WTC11 (cell line): ENCODE results near the gene SULT2B1. TPM values are rescaled to one million over a fixed set of nuclear protein-coding genes. Genes with fewer than 3 reads are reported as not detected.

Experiments
- ATAC-seq: fragments of 200-7000 bp; cut with Tn5 transposase; 2 replicates; pipeline ENCODE4 v1.10.0; 2021; ENCODE audit warnings: mild to moderate bottlenecking, moderate library complexity
- CTCF ChIA-PET: fragments of 300-600 bp; sonication (Branson Sonifier 250); formaldehyde crosslinking; loops from one replicate; lab custom pipeline; 2021; ENCODE audit warnings: antibody characterized with exemption; lab: Charles Lee
- POLR2A ChIA-PET: fragments of 350-600 bp; sonication (Branson Sonifier 250); formaldehyde crosslinking; loops from one replicate; lab custom pipeline; 2021; ENCODE audit warnings: antibody characterized with exemption; lab: Charles Lee
- DNase-seq: peaks from one replicate; pipeline ENCODE4 v3.0.0; 2021; ENCODE audit warnings: low spot score
- H3K27ac Mint-ChIP-seq: 2 replicates; pipeline ENCODE4 v1.8.0; 2021; ENCODE audit warnings: mixed read lengths
- H3K27me3 Mint-ChIP-seq: 2 replicates; pipeline ENCODE4 v1.8.0; 2021; ENCODE audit warnings: low read depth, mild to moderate bottlenecking, moderate library complexity, mixed read lengths
- H3K36me3 Mint-ChIP-seq: 2 replicates; pipeline ENCODE4 v1.8.0; 2021; ENCODE audit warnings: mixed read lengths
- H3K4me1 Mint-ChIP-seq: 2 replicates; pipeline ENCODE4 v1.8.0; 2022; ENCODE audit warnings: mixed read lengths
- H3K4me3 Mint-ChIP-seq: 2 replicates; pipeline ENCODE4 v1.8.0; 2021; ENCODE audit warnings: mild to moderate bottlenecking, moderate library complexity, mixed read lengths
- H3K9me3 Mint-ChIP-seq: 2 replicates; pipeline ENCODE4 v1.8.0; 2021; ENCODE audit warnings: mixed read lengths
- ATF1 ChIP-seq: sonication (generic); formaldehyde crosslinking; IDR thresholded peaks from 2 replicates; pipeline ENCODE4 v1.8.1; 2023; ENCODE audit warnings: mild to moderate bottlenecking, moderate library complexity, missing genetic modification reagents
- CREM ChIP-seq: sonication (generic); formaldehyde crosslinking; IDR thresholded peaks from 2 replicates; pipeline ENCODE4 v1.8.1; 2022; ENCODE audit warnings: mild to moderate bottlenecking, missing genetic modification reagents, moderate library complexity
- FOXP1 ChIP-seq: sonication (generic); formaldehyde crosslinking; IDR thresholded peaks from 2 replicates; pipeline ENCODE4 v1.8.0; 2022; ENCODE audit warnings: missing genetic modification reagents, mild to moderate bottlenecking, moderate library complexity, borderline replicate concordance
- GABPB1 ChIP-seq: sonication (generic); formaldehyde crosslinking; IDR thresholded peaks from 2 replicates; pipeline ENCODE4 v1.8.1; 2023; ENCODE audit warnings: mild to moderate bottlenecking, missing genetic modification reagents
- GTF2I ChIP-seq: fragments of 250-450 bp; sonication (Bioruptor Pico); conservative IDR thresholded peaks from 2 replicates; pipeline ENCODE4 v1.4.0; 2021; ENCODE audit warnings: mild to moderate bottlenecking
- HMGA2 ChIP-seq: fragments of 250-450 bp; sonication (Bioruptor Pico); IDR thresholded peaks from 2 replicates; pipeline ENCODE4 v1.4.0; 2021; ENCODE audit warnings: mild to moderate bottlenecking, moderate library complexity
- JAZF1 ChIP-seq: fragments of 250-450 bp; sonication (Bioruptor Pico); IDR thresholded peaks from 2 replicates; pipeline ENCODE4 v1.9.0; 2021; ENCODE audit warnings: moderate library complexity, mild to moderate bottlenecking, inconsistent platforms
- PRRX2 ChIP-seq: fragments of 250-450 bp; sonication (Bioruptor Pico); IDR thresholded peaks from 2 replicates; pipeline ENCODE4 v1.8.0; 2021; ENCODE audit warnings: mild to moderate bottlenecking
- SP1 ChIP-seq: sonication (generic); formaldehyde crosslinking; conservative IDR thresholded peaks from 2 replicates; pipeline ENCODE4 v1.8.1; 2022; ENCODE audit warnings: missing genetic modification reagents
- TCF7 ChIP-seq: sonication (generic); formaldehyde crosslinking; IDR thresholded peaks from 2 replicates; pipeline ENCODE4 v1.8.0; 2022; ENCODE audit warnings: mild to moderate bottlenecking, low read depth, missing genetic modification reagents, moderate library complexity
- TEAD4 ChIP-seq: sonication (generic); formaldehyde crosslinking; IDR thresholded peaks from 2 replicates; pipeline ENCODE4 v1.8.0; 2022; ENCODE audit warnings: mild to moderate bottlenecking, missing genetic modification reagents
- ZBTB21 ChIP-seq: sonication (generic); formaldehyde crosslinking; IDR thresholded peaks from 2 replicates; pipeline ENCODE4 v1.8.1; 2023; ENCODE audit warnings: mild to moderate bottlenecking, missing genetic modification reagents, borderline replicate concordance
- ZNF138 ChIP-seq: sonication (generic); formaldehyde crosslinking; conservative IDR thresholded peaks from 2 replicates; pipeline ENCODE4 v1.8.1; 2022; ENCODE audit warnings: mild to moderate bottlenecking, moderate library complexity, missing genetic modification reagents
- ZNF232 ChIP-seq: sonication (generic); formaldehyde crosslinking; IDR thresholded peaks from 2 replicates; pipeline ENCODE4 v1.8.0; 2022; ENCODE audit warnings: mild to moderate bottlenecking, missing genetic modification reagents
- total RNA-seq: library from RNA; stranded (reverse); gene quantifications from 3 replicates; pipeline ENCODE4 v1.2.3, GENCODE V29; 2021
- TF ChIP-seq, protein P1 (sequence below): sonication (generic); formaldehyde crosslinking; IDR thresholded peaks from 2 replicates; pipeline ENCODE4 v1.8.1; 2023; ENCODE audit warnings: mild to moderate bottlenecking, missing genetic modification reagents, moderate library complexity
- TF ChIP-seq, protein P2 (sequence below): sonication (generic); formaldehyde crosslinking; IDR thresholded peaks from 2 replicates; pipeline ENCODE4 v1.8.0; 2022; ENCODE audit warnings: mild to moderate bottlenecking, missing genetic modification reagents

SULT2B1 gene
- total RNA-seq, 1 experiment from 2014 or later: 0.96 TPM

DNA sequence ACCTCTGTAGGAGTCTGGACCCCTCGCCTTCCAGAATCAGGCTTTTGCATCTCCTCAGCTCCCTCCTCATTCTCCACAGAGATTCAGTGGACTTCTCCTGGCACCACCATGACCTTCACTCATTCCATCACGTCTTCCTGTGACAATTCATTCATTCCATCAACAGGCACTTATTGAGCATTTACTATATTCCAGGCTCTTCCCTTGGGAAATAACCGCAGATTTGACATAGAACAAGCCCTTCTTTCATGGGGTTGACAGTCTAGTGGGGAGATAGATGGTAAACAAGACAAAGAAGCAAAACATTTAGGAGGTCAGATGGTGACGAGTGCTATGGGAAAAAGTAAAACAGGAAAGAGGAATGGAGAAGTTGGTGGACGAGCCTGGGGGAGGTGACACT, 2.6 kb upstream of the SULT2B1 start (continued):
- TF ChIP-seq JAZF1 (CRISPR knock-in tag) (no peak), ZNF138 (no peak)
- TF ChIP-seq, all 79 proteins: peak for 0

DNA sequence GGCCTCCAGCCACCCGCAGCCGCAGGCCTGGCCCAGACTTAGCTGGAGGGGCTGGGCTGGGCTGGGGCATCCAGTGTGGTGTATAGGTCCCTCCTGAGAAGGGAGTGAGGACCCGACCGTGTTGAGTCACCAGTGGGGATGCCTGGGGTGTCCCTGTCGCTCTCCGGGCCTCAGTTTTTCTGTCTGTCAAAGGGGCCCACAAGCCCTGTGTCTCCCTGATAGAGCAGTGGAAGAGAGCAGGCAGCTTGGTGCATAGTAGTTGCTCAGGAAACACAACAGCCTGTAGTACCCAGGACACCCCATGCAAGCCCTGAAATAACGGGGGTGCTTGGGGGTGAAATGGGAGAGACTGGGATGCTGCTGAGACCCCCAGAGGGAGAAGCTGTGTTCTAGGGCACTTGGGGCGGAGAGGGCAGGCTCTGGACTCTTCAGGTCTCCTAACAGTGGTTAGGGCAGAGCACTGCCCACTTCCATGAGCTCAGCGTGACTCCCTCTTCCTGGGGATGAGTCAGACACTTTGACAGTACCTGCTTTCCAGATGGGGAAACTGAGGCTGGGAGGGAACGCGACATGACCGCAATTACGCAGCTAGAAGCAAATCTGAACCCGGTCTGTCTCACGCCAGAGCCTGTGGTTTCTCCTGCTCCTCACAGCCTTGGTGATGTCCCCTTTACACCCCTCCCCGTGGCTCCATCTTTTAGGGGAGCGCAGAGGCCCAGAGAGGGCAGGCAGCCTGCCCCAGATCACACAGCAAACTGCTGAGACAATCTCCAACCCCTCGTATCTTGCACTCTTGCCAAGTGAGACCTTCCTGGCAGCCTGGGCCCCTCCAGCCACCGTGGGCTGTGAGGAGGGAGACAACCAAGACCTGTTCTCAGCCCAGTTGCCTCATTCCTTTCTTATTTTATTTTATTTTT, 692 bp downstream of the SULT2B1 start:
- TF ChIP-seq, protein P1, sequence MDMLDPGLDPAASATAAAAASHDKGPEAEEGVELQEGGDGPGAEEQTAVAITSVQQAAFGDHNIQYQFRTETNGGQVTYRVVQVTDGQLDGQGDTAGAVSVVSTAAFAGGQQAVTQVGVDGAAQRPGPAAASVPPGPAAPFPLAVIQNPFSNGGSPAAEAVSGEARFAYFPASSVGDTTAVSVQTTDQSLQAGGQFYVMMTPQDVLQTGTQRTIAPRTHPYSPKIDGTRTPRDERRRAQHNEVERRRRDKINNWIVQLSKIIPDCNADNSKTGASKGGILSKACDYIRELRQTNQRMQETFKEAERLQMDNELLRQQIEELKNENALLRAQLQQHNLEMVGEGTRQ (CRISPR knock-in tag): no peak
- TF ChIP-seq HMGA2 (CRISPR knock-in tag) (no peak), FOXP1 (CRISPR knock-in tag) (no peak), TCF7 (CRISPR knock-in tag) (no peak), ATF1 (CRISPR knock-in tag) (no peak), SP1 (CRISPR knock-in tag) (no peak), PRRX2 (no peak), TEAD4 (CRISPR knock-in tag) (no peak), GABPB1 (CRISPR knock-in tag) (no peak), ZNF232 (CRISPR knock-in tag) (no peak)
- ATAC-seq (no peak), DNase-seq (no peak)
- no peak overlapping the region for H3K4me3 Mint-ChIP-seq
- CTCF ChIA-PET: interaction anchor here (0.6 to 3.0 kb wide), 9 partner anchors 16 to 239 kb away, joined by 3 to 24 read pairs (median 3); no protein-coding TSS in a partner anchor
- POLR2A ChIA-PET: interaction anchor here (0.6 to 2.8 kb wide), 4 partner anchors 29 to 50 kb away, joined by 3 to 6 read pairs (median 4); no protein-coding TSS in a partner anchor
- H3K9me3 Mint-ChIP-seq: no peaks in the 10 kb centered on the region
- H3K27me3 Mint-ChIP-seq: no peaks in the 10 kb centered on the region
- peak overlapping the region; percentile 57; the same call in 1 of the 2 replicates for H3K27ac Mint-ChIP-seq
- H3K36me3 Mint-ChIP-seq: no peaks in the 10 kb centered on the region
- H3K4me1 Mint-ChIP-seq: peaks cover 25% of the 10 kb centered on the region

DNA sequence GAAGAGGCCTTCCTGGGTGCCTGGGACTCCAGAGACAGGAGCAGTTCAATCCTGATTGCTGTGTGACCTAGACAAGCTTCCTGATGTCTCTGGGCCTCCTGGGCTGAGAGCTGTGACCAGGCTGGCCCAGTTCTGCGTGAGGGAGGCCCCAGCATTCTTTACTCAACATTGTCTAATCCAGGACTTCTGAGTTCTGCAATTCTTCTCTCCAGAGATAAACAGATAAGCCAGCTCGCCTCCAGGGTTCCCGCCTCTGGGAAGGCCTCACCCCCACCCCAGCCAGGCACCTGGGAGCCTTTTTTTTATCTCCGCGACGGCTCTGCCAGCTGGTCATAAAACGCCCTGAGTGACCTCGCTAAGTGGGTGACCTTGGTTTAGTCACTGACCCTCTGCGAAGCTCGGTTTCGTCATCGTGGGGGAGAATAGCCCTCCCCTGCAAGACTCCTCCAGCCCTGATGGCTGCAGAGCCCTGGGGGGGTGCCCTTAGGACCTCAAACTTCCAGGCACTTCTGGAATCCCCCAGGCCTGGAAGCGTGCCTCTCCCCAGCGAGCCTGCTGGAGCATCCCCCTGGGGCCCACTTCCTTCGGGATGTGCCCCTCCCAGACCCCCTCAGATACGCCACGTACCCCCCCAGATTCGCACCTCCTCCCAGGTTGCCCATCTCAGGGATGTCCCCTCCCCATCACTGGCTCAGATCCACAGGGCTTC, 1.9 kb downstream of the SULT2B1 start:
- no peaks in the 10 kb centered on the region for H3K36me3 Mint-ChIP-seq
- H3K27me3 Mint-ChIP-seq: no peaks in the 10 kb centered on the region
- CTCF ChIA-PET: interaction anchor here (0.6 to 3.0 kb wide), 17 partner anchors 9 to 235 kb away, joined by 3 to 24 read pairs (median 6); partner anchors contain the start of gene KDELR1
- POLR2A ChIA-PET: interaction anchor here (0.6 to 2.8 kb wide), 8 partner anchors 9 to 1212 kb away, joined by 3 to 7 read pairs (median 5); no protein-coding TSS in a partner anchor
- DNase-seq (peak; percentile 51), ATAC-seq (peak; percentile 31)
- H3K4me1 Mint-ChIP-seq: peaks cover 25% of the 10 kb centered on the region
- TF ChIP-seq ZBTB21 (CRISPR knock-in tag): no peak
- TF ChIP-seq GTF2I (CRISPR knock-in tag): 0 out of 2 replicates have a peak, but pooled peaks have one; percentile 16
- 0 out of 2 replicates have a peak, but pooled peaks have one; percentile 27 for TF ChIP-seq GABPB1 (CRISPR knock-in tag)
- H3K27ac Mint-ChIP-seq: peak overlapping the region; percentile 86
- peak overlapping the region; percentile 34 for H3K4me3 Mint-ChIP-seq
- no peaks in the 10 kb centered on the region for H3K9me3 Mint-ChIP-seq

DNA sequence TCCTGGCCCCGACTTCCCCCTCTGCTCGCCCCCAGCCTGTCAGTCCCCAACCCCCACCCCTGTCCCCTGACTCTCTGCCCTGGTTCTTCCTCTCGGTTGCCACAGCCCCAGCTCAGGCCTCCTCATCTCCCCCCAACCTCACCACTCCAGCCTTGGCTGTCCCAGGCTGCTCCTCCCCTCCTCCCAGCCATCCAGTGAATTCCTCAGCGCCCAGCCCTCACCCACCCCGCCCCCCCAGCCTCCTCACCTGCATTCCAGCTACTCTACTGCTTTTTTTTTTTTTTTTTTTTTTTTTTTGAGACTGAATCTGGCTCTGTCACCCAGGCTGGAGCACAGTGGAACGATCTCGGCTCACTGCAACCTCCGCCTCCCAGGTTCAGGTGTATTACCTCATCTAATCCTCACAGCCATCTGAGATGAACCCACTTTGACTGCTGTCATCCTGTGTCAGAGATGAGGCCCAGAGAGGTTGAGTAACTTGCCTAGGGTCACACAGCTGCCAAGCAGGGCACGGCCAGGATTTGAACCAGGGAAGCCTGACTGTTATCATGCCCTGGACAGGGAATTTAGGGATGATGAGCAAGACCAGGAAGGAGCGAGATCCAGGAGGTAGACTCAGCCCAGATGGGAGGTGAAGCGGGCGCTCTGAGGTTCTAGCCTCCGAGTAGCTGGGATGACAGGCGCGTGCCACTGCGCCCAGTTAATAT, 2.6 kb downstream of the SULT2B1 start:
- peak; percentile 92 for ATAC-seq
- POLR2A ChIA-PET: interaction anchor here (0.6 to 2.8 kb wide), 7 partner anchors 9 to 907 kb away, joined by 3 to 7 read pairs (median 4); no protein-coding TSS in a partner anchor
- TF ChIP-seq, protein P2, sequence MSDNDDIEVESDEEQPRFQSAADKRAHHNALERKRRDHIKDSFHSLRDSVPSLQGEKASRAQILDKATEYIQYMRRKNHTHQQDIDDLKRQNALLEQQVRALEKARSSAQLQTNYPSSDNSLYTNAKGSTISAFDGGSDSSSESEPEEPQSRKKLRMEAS (CRISPR knock-in tag): no peak
- TF ChIP-seq CREM (CRISPR knock-in tag) (no peak), GTF2I (CRISPR knock-in tag) (peak; percentile 85; the same call in 1 of the 2 replicates)
- TF ChIP-seq, all 79 proteins: peak for 1
- Mint-ChIP-seq H3K4me1 (peaks cover 25% of the 10 kb centered on the region), H3K4me3 (peak overlapping the region; percentile 38), H3K27me3 (no peaks in the 10 kb centered on the region; the same call in 1 of the 2 replicates), H3K36me3 (no peaks in the 10 kb centered on the region), H3K9me3 (no peaks in the 10 kb centered on the region), H3K27ac (peak overlapping the region; percentile 95)
- peak; percentile 76 for DNase-seq
- CTCF ChIA-PET: interaction anchor here (0.6 to 3.0 kb wide), 16 partner anchors 10 to 236 kb away, joined by 3 to 24 read pairs (median 6); partner anchors contain the start of gene KDELR1
